HG03442 (cell line): ENCODE data around the gene FIGNL1.
"Not testable (repeated sequence)": the region's sequence is repeated elsewhere in the genome, so short reads cannot be mapped to it uniquely, and the experiment has no call there.

Experiments
- ATAC-seq: cut with Tn5 transposase; IDR thresholded peaks from one replicate; pipeline ENCODE4 v1.9.1; 2021; ENCODE audit warnings: mild to moderate bottlenecking, moderate library complexity; ENCODE audit not compliant: unreplicated experiment

The FIGNL1 gene

DNA sequence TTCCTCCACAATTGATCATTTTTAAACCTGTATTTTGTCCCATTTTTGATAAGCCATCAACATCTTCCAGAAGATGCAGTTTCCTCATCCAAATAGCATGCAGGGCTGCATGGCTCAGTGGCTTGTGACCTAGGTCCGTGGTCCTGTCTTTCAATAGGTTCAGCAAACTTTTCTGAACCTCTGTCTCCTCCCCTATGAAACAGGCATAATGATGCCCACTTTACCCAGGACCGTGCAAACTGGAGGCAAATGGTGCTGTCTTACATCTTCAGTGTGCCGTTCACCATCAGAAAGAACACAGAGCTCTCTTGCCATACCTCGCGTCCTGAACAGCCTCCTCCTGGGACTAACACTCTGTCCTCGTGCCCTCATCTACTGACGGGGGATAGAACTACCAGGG, 22.3 kb upstream of the FIGNL1 start:
- ATAC-seq: no peak

DNA sequence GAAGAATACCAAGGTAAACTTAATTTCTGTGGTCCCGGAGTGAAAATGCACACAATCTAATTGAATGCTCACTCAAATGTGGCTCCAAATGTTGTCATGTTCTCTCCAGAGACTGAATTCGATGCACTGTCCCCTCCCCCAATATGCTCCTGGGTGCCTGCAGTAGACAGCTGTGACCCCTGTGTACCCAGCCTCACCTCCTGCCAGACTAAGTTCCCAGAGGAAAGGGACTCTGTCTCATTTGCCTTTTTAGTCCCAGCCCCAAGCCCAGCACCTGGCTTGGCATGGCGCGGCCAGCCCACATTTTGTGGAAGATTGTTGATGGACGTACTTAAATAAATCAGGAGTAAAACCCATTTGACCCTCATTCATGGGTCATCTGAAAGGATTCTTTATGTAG, 21.8 kb upstream of the FIGNL1 start:
- no peak for ATAC-seq

DNA sequence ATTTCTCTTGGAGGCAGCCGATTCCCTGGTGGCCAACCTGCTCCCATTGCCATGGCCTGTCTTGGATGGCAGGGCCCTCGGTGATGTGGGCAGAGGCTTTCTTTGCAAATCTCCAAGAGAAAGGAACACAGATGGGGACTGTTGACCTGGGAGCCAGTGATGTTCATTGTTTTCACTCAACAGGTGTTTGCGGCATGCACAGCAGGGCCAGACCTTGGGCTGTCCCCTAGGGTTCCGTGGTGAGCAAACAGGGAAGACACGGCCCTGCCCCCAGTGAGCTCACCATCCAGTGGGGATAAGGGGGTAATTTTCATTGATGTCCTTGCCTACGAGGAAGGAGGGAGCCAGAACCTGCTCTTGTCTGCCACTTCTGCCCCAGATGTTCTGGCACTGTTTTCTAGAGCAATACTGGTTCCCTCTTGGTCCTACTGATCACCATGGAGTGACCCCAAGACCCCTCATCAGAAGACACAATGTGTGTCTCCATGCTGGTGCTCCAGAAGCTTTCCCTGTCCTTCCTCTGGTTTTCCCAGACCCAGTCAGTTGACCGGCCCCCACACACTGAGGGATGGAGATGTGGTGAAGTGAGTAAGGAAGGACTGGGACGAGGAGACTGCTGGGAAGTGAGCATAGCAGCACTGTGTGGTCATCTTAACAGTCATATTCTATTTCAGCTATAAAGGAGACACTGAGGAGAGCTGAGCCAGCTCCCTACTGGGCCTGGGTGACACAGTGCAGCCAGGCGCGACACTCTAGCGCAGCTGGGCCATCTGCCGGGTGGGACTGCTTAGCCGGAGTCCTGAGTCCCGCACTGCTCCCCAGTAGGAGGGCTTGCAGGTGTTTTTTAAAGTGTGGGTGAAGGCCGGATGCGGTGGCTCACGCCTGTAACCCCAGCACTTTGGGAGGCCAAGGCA, 20.4 kb upstream of the FIGNL1 start:
- ATAC-seq: no peak

DNA sequence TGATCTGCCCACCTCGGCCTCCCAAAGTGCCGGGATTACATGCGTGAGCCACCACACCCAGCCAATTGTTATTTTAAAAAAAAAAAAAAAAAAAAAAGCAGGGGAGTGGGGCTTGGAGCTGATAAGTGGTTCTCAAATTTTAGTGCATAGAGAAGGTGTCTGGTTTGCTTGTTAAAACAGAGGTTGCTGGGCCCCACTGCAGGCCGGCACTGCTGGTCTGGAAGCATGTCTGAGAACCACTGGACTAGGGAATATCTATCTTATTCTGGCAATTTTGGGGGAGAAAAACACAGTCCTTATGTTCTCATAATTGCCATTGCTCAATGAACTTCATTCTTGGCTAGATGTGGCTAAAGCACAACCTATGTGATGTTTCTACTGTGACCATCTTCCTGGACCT, 19.0 kb upstream of the FIGNL1 start:
- ATAC-seq: no peak

DNA sequence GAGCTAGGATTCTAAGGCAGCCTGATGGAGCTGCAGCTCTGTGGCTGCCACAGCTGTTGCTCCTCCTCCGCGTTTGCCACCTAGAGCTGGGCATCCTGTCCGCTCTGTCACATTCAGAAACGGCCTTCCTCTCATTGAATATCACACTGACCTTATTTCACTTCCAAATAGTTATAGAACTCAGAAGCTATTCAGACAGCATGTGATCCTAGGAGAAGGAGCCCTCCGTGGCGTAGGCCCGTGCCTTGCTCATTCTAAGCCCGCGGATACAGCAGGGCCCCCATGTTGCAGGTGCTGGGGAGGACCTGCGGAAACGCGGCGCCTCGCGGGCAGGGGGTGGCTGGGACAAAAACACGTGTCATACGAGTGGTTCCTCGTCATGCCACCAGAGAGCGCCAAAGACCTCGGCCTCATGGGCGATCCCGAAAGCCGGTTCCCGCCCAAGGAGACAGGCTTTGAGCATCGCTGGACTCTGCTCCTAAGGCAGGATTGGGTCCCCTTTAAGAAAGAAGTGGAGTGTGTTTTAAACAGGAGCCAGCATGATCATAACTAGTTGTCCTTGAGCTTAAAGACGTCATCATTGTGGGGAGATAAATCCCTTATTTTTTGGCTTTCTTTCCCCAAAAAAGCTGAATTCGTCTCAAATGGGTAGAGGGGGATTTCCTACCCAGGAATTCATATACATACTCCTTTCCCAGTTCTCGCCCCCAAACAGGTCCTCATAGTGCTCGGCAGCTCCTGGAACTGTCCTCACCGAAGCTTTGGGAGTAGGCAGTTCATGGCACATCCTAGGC, 17.9 kb upstream of the FIGNL1 start:
- peak; percentile 89 for ATAC-seq

DNA sequence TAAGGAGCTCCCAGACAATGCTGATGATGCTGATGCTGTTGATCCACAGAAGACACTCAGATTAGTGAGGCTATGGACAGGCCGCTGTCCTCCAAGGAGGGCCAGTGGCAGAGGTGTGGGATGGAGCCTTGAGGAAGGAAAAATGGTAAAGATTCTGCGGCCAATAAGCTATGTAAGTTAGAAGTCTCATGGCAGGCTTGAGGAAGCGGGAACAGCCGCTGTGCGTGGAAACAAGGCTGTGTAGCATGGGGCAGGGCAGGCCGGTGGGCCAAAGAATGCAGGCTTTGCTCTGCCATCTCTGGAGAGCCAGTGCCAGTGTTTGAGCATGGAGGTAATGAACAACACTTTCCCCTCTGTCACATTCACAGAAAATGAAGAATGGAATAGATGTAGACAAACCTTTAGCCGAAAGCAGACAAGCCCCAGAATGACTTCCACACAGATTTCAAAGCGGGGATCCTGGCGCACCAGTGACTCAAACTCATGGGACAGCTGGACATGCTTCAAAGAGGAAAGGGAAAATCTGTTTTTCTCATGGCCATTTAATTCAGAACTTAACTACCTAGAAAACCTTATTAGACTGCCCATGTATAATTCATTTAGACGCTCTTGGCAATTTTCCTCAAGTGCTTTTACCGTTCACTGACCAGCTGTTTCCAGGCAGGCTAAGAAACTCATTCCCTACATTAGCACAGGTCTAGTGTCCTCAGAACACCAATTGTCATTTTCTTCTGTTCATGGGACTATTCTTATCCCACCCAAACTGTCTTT, 16.9 kb upstream of the FIGNL1 start:
- ATAC-seq: no peak

DNA sequence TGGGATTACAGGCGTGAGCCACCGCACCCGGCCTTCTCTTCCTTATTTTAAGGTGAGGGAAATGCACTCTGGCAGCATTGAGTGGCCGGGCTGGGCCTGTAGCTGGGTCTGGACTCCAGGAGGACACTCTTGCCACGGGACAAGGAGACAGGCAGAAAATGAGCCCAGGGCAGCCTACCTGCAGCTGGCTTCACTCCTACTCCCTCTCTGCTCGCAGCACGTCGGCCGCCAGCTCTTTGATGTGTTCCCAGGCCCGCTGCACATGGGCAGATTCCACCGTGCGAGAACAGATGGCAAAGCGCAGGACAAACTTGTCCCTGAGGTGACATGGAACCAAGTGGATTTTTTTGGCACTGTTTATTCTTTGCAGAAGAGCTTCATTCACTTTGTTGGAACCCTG, 12.9 kb upstream of the FIGNL1 start:
- no peak for ATAC-seq

DNA sequence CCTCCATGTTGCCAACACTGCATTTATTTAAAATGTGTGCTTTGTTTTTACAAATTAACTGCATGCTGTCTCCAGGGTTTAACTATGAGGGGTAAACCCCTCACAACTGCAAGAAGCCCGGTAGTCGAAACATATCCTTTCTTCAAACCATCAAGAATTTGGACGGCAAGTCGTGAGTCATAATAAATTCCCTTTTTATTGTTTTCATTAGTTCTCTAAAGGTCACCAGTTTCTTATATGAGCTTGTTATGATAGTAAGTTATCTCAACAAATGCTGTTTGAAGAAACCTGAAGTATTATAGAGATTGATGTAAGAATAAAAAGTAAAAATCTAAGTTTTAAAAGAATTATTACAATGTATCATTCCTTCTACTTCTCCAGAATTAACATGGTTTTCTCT, 12.2 kb upstream of the FIGNL1 start:
- no peak for ATAC-seq

DNA sequence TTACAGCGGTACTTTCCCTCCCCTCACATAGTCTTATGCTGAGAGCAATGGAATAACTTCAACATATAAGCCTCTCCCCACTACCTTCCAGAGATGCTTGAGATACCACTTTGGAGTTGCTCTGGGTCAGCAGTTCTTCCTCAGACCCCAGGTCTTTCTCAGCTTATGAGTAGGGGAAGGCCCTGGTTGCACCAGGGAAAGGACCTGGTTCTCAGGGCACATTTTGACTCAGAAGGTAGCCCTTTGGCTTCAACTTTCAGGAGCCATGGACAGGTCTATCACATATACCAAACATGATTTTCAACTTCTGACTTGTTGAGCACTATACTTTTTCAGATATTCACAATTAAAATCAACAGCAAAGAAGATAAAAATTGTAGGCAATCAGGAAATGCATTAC, 11.5 kb upstream of the FIGNL1 start:
- no peak for ATAC-seq

DNA sequence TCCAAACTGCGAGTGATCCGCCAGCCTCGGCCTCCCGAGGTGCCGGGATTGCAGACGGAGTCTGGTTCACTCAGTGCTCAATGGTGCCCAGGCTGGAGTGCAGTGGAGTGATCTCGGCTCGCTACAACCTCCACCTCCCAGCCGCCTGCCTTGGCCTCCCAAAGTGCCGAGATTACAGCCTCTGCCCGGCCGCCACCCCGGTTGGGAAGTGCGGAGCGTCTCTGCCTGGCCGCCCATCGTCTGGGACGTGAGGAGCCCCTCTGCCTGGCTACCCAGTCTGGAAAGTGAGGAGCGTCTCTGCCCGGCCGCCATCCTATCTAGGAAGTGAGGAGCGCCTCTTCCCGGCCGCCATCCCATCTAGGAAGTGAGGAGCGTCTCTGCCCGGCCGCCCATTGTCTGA, 9.0 kb upstream of the FIGNL1 start:
- ATAC-seq: not testable (repeated sequence)

DNA sequence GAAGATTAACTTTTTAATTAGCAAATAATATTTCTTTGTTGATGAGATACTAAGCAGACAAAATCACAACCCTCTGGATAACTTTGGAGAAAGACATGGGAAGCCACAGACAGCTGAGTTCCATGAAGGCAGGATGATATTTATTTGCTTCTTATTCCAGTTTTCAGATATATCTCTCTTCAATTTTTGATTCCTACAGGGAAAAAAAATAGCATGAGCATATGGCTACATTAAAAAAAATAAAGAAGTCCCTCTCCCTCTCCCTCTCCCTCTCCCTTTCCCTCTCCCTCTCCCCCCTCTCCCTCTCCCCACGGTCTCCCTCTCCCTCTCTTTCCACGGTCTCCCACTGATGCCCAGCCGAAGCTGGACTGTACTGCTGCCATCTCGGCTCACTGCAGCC, 8.5 kb upstream of the FIGNL1 start:
- not testable (repeated sequence) for ATAC-seq

DNA sequence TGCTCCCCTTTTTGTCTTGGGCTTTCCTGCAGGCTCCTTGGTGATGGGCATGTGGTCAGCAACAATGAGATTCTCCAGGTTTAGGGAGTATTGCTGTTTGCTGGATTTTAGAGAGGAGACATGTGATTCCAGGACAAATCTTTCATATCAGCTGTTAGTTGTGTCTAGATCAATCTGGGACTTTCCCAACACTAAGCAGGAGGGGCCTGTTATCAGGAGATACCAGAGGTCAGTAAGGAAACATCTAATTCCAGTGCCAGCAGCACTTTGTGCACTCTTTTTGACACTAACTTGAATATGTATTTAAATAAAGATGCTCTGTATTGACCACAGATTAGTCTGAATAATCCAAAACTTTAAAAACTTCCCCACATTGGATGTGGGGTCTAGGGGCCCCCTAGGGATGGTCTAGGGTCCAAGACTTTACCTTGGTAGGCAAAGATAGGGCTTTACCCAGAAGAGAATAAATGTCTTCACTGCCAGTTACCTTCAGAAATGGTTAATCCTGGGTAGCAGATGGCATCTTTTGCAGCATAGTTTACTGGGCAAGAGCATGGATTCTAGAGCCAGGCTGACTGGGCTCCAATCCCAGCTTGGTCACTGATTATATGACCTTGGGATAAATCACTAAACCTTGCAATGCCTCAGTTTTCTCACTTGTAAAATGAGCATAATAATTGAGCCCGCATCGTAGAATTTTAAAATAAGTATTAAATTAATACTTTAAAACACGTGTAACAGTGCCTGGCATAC, 6.4 kb upstream of the FIGNL1 start:
- no peak for ATAC-seq

DNA sequence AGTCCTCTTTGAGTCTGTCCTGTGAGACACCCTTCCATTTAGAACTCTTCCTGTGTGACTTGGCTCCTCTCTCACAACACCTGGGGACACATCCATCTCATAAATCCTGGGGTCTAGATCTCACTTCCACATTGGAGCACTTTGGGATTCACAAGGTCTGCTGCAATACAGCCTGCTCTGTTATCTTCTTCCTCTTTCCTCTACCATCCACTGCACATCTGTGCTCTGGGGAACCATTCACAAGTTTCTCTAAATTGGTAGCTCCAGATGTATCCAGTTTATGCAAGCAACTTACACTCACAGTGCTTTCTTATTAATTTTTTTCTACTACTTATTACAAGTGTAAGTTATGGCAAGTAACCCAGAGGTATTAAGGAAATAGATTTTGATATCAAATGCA, 5.5 kb upstream of the FIGNL1 start:
- no peak for ATAC-seq

DNA sequence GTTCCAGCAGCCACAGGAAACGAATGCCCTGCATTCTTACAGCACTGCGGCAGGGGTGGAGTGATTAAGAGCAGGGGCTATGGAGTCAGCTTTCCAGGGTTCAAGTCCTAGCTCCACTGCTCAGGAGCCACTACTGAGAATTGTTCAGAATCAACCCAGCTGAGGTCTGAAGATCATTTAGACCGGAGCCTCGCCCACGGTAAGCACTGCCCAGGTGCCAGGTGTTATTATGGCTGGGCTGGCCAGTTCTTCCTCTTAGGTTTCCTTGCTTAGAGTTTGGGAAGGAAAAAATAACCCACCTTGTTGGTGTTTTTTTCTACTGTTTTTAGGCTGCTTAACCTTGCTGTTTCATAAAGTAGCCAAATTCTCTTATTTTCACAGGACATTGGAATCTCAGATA, 4.8 kb upstream of the FIGNL1 start:
- ATAC-seq: no peak

DNA sequence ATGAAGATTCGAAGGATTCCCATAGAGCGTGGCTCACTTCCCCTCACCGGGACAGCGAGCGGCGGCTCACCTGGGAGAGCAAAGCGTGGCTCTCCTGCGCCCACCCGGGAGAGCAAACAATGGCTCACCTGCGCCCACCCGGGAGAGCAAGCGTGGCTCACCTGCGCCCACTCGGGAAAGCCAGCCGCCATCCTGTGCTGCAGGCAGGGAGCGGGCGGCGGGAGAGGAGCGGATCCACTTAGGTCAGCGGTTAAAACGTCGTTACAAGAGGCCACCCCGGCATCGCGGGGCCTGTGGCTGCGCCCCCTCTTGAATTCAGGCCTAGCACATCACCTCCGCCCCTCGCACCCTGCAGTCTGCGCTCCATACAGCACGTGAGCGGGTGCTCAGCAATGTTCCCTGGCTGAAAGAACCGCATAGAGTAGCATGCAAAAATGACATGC, 461 bp upstream of the FIGNL1 start:
- no peak for ATAC-seq

DNA sequence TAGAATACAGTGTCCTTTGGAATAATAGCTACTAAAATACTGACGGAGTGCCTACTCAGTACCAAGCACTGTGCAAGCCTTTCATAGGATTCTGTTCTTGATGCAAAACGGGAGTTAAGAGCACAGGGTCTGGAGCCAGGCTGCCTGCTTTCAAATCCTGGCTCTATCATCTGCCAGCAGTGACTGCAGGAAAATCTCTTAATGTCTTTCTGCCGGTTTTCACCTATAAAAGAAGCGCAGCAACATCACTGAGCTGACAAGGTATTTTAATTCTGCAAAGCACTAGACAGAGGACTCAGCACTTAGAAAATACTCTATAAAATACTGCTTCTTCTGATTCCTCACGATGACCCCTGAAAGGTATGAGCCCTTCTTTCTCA, 659 bp downstream of the FIGNL1 start:
- no peak for ATAC-seq

DNA sequence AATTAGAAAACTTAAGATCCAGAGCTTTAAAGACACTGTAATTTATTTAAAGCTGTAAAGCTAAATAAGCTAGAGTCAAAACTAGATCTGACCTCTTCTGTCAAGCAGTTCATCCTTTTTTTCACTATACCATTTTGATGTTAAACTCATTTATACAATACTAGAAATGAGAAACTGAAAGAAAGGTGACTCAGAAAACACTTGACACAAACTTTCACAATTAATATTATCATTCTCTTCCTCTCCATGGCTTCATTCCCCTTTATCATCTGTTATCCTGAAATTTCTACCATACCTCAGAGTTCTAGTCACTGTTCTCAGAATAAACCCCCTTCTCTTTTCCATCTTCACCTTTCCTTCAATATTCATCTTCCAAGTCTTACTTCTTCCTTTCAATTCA, 1.3 kb downstream of the FIGNL1 start:
- peak; percentile 37 for ATAC-seq

DNA sequence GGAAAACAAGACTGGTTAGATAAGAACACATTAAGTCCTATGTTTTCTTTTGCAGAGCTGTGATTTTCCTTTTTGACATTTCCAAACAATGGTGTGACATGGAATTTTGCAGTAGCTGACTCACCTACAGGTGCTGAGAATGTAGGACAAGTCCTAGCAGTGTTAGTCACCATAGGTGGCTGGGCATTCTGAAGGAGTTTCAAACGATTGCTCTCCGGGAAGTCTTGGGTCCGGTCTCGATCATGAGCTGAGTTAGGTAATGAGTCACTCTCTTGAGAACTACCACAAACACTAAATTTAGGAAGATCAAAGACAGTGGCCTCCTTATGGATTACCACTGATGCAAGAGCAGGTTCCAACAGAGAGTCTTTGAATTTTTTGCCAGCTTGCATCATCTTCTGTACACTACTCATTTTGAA, 3.6 kb downstream of the FIGNL1 start:
- peak; percentile 52 for ATAC-seq

DNA sequence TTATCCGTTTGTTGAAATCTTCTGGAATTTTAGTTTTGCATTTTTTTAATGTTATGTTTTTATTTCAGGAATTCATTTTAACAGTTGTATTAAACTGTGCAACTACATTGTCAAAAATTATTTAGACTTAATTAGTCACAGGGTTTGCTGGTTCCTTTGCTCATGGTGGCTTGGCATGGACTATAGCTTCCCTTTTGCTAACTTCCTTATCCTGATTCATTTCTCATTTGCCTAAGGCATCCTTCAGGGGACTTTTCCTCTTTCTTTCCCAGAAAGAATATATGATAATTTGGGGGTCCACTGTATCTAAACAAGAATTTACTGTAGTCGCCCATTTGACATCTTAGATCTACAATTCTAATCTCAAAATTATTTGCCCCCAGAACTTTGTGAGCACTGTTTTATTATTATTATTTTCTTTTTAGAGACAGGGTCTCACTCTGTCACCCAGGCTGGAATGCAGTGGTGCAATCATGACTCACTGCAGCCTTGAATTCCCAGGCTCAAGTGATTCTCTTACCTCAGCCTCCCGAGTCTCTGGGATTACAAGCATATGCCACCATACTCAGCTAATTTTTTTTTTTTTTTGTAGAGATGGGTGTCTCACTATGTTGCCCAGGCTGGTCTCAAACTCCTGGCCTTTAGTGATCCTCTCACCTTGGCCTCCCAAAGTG, 13.9 kb downstream of the FIGNL1 start:
- ATAC-seq: no peak

DNA sequence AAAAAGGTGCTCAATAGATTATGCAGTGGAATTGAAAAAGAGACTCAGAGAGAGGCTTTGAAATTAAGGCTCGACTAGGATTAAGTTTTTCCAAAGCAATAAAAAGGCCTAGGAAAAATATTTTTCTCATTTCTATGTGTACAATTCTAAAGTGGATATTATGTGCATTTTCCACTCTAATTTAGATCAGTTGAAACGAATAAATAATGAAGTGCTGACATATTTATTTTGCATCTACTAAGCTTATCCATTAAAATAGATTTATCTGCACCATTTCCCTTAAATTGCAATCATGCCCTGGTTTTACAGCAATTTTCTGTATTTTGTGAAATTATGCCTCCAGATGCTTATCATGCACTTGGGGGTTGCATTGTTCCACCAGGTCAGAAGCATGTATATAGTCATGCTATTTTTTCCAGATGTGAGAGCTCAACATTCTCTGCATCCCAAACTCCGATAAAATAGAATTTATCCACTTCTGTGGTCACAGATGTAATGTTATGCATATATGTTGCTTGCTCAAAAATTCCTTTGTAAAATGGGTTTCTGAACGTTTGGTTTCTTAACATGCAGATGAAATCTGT, 18.3 kb downstream of the FIGNL1 start:
- no peak for ATAC-seq
